A549 (cell line): Measurements from ENCODE around the gene HRH2. TPM values are rescaled to one million over a fixed set of nuclear protein-coding genes. Genes with fewer than 3 reads are reported as not detected.

Experiments used
- ATAC-seq, 2 experiments: fragments of 200-7000 bp in 1 of 2; fragments of >200 bp in 1 of 2; cut with Nextera tagmentation in 1 of 2; cut with Tn5 transposase in 1 of 2; 3 replicates each; pipeline versions ENCODE4 v1.8.0 to v1.9.1; 2018 to 2020; ENCODE audit warnings: mild to moderate bottlenecking in 1 of 2, moderate library complexity in 1 of 2
- CTCF ChIA-PET: fragments of 300-600 bp; sonication (Branson Sonifier 250); formaldehyde crosslinking; extraction: SDS; loops from one replicate; lab custom pipeline; 2021; ENCODE audit warnings: antibody characterized with exemption, inconsistent platforms; lab: Yijun Ruan, JAX
- POLR2A ChIA-PET: fragments of 350-600 bp; formaldehyde crosslinking; extraction: SDS; loops from one replicate; lab custom pipeline; 2021; ENCODE audit warnings: antibody characterized with exemption, inconsistent platforms; lab: Yijun Ruan, JAX
- DNase-seq, 2 experiments: peaks; one replicate each; pipeline versions ENCODE4 v3.0.0 to v3.0.0-alpha.2; 2011 to 2016; ENCODE audit warnings: low read depth in 1 of 2, low spot score in 1 of 2
- FAIRE-seq: peaks from 2 replicates; lab custom pipeline; 2011; peaks lifted over from hg19 to GRCh38; lab: Jason Lieb, UNC
- H3K27ac ChIP-seq, 2 experiments: fragments of >200 bp; sonication (Bioruptor Twin); formaldehyde crosslinking; 3 replicates each; pipeline ENCODE4 v1.5.1; 2016 to 2017
- H3K4me1 ChIP-seq: fragments of >200 bp; sonication (Bioruptor Twin); formaldehyde crosslinking; 3 replicates; pipeline ENCODE4 v1.6.1; 2016
- H3K4me2 ChIP-seq: fragments of >200 bp; sonication (Bioruptor Twin); formaldehyde crosslinking; 3 replicates; pipeline ENCODE4 v1.6.1; 2016
- H3K4me3 ChIP-seq: fragments of >200 bp; sonication (Bioruptor Twin); formaldehyde crosslinking; 3 replicates; pipeline ENCODE4 v1.5.1; 2016
- H3K9me3 ChIP-seq: fragments of >200 bp; sonication (Bioruptor Twin); formaldehyde crosslinking; 3 replicates; pipeline ENCODE4 v1.6.1; 2016
- BHLHE40 ChIP-seq: IDR thresholded peaks from 2 replicates; pipeline ENCODE4 v1.6.1; 2012; ENCODE audit warnings: low read depth, low read length, inconsistent platforms
- CBX8 ChIP-seq: fragments of 200-600 bp; sonication (generic); IDR thresholded peaks from 2 replicates; pipeline ENCODE4 v1.6.1; 2016
- CHD4 ChIP-seq: fragments of 200-600 bp; sonication (generic); IDR thresholded peaks from 2 replicates; pipeline ENCODE4 v1.6.1; 2016; ENCODE audit warnings: antibody characterized with exemption, mild to moderate bottlenecking, borderline replicate concordance
- EHF ChIP-seq: fragments of 250-450 bp; sonication (Bioruptor Pico); IDR thresholded peaks from 2 replicates; pipeline ENCODE4 v1.5.0; 2020; ENCODE audit warnings: mild to moderate bottlenecking
- EHMT2 ChIP-seq: fragments of 200-600 bp; sonication (generic); IDR thresholded peaks from 2 replicates; pipeline ENCODE4 v1.6.1; 2016; ENCODE audit warnings: antibody characterized with exemption, low read depth, mild to moderate bottlenecking, moderate library complexity
- FOXS1 ChIP-seq: fragments of 250-450 bp; sonication (Bioruptor Pico); IDR thresholded peaks from 2 replicates; pipeline ENCODE4 v1.5.0; 2020; ENCODE audit warnings: mild to moderate bottlenecking, moderate library complexity
- HDAC2 ChIP-seq: fragments of 200-600 bp; sonication (generic); IDR thresholded peaks from 2 replicates; pipeline ENCODE4 v1.6.1; 2016
- HOXA7 ChIP-seq: fragments of 250-450 bp; sonication (Bioruptor Pico); IDR thresholded peaks from 2 replicates; pipeline ENCODE4 v1.5.0; 2020; ENCODE audit warnings: mild to moderate bottlenecking, moderate library complexity
- JUN ChIP-seq, 2 experiments: fragments of >200 bp; sonication (Bioruptor Twin); formaldehyde crosslinking; IDR thresholded peaks; 2 replicates in 1 of 2; 3 replicates in 1 of 2; pipeline ENCODE4 v1.6.1; 2016 to 2017
- JUNB ChIP-seq: fragments of >200 bp; sonication (Bioruptor Twin); formaldehyde crosslinking; IDR thresholded peaks from 2 replicates; pipeline ENCODE4 v1.6.1; 2016
- KDM1A ChIP-seq: fragments of 200-600 bp; sonication (generic); IDR thresholded peaks from 2 replicates; pipeline ENCODE4 v1.6.1; 2016; ENCODE audit warnings: low read depth, mild to moderate bottlenecking
- NR3C1 ChIP-seq: fragments of >200 bp; sonication (Bioruptor Twin); formaldehyde crosslinking; IDR thresholded peaks from 3 replicates; pipeline ENCODE4 v1.6.1; 2017
- POLR2AphosphoS2 ChIP-seq: conservative IDR thresholded peaks from 2 replicates; pipeline ENCODE4 v1.6.1; 2012; ENCODE audit warnings: low read length, improper control_type of control experiment, inconsistent platforms
- RCOR1 ChIP-seq: fragments of 150-350 bp; IDR thresholded peaks from 2 replicates; pipeline ENCODE4 v1.6.1; 2014; ENCODE audit warnings: antibody characterized with exemption, low read length, low read depth
- TFCP2L1 ChIP-seq: fragments of 250-450 bp; sonication (Bioruptor Pico); IDR thresholded peaks from 2 replicates; pipeline ENCODE4 v1.5.0; 2021; ENCODE audit warnings: mild to moderate bottlenecking
- WGBS: methylation state at CpG from one replicate; pipeline ENCODE4 v1.1.6; 2017; ENCODE audit errors: missing lambda C conversion rate; 5-methylcytosine and 5-hydroxymethylcytosine counted together
- polyA plus RNA-seq, 4 experiments: library from polyadenylated mRNA; depleted of rRNA in 3 of 4; stranded (reverse); fragments of >200 nt; fragmentation: RNase III in 1 of 4; extraction: RNeasy Plus Mini Kit Qiagen cat#74134 plus additional on column Dnase treatment in 1 of 4; gene quantifications; 2 replicates in 3 of 4; 3 replicates in 1 of 4; pipeline ENCODE4 v1.2.3, GENCODE V29; 2011 to 2017
- TF ChIP-seq, protein P1 (sequence below): fragments of 450-650 bp; IDR thresholded peaks from 2 replicates; pipeline ENCODE4 v1.6.1; 2014; ENCODE audit warnings: antibody characterized with exemption
- TF ChIP-seq, protein P2 (sequence below): fragments of >200 bp; sonication (Bioruptor Twin); formaldehyde crosslinking; IDR thresholded peaks from 2 replicates; pipeline ENCODE4 v1.6.1; 2016
- TF ChIP-seq, protein P3 (sequence below): IDR thresholded peaks from 2 replicates; pipeline ENCODE4 v1.6.1; 2012; ENCODE audit warnings: low read depth, borderline replicate concordance
- TF ChIP-seq, protein P4 (sequence below): fragments of 250-450 bp; sonication (Bioruptor Pico); IDR thresholded peaks from 2 replicates; pipeline ENCODE4 v1.5.0; 2021; ENCODE audit warnings: mild to moderate bottlenecking, moderate library complexity, borderline replicate concordance

Gene HRH2
- polyA plus RNA-seq, 2 of the 4 experiments (the other 2 are of a cell fraction), result 0.58 to 0.62 TPM

DNA sequence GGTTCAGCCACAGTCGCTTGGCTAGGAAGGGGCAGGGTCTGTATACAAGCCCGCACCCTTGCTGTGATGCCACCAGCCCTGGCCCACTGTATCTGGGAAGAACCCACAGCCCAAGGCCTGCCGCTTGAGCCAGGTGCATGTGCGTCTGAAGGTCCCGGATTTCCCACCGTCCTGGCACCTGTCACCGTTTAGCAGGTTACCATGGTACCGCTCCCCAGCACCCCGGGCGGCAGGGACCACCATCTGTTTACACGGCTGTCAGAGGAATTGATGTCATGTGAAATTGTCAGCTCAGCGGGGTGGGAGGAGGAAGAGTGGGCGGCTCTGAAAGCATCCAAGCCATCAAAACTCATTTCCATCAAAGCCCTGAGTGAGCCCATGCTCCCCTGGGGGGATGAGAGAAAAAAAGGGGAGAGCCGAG is 92.7 kb downstream of the HRH2 start:
- CTCF ChIA-PET, result interaction anchor here (1.0 to 4.2 kb wide), 2 partner anchors 20 to 37 kb away, joined by 3 to 34 read pairs; no protein-coding TSS in a partner anchor

DNA sequence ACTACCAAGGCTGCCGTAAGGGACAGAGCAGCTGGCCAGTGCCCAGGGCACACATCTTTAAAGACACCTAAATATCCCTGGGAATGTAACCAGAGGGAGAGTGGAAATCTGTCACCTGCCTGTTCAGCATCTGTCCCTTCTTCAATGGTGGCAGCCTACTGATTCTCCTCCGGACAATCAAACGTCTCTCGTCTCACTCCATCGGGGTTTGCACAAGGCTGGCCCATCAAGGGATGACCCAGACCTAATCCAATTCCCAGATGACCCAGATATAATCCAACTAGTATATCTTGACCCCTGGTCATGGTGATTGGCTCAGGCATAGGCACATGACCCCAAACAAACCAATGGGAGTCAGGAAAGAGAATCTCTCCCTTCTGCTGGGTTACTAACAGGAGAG is 93.5 kb downstream of the HRH2 start:
- no peak for ATAC-seq
- H3K4me3 ChIP-seq, result no peak overlapping the region
- DNase-seq, result no peak
- H3K27ac ChIP-seq, result no peak overlapping the region
- CTCF ChIA-PET, result interaction anchor here (0.9 to 4.2 kb wide), 3 partner anchors 17 to 22 kb away, joined by 3 to 34 read pairs (median 4); no protein-coding TSS in a partner anchor
- H3K9me3 ChIP-seq, result no peaks in the 10 kb centered on the region
- no peak for TF ChIP-seq JUNB
- TF ChIP-seq, protein P1, sequence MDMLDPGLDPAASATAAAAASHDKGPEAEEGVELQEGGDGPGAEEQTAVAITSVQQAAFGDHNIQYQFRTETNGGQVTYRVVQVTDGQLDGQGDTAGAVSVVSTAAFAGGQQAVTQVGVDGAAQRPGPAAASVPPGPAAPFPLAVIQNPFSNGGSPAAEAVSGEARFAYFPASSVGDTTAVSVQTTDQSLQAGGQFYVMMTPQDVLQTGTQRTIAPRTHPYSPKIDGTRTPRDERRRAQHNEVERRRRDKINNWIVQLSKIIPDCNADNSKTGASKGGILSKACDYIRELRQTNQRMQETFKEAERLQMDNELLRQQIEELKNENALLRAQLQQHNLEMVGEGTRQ, result 0 out of 2 replicates have a peak, but pooled peaks have one; percentile 29
- H3K4me2 ChIP-seq, result no peak overlapping the region
- POLR2A ChIA-PET, result no interaction called here
- peaks cover 27% of the 10 kb centered on the region for H3K4me1 ChIP-seq
- 90% methylated on average over 5 of the region's 5 CpGs for WGBS
- FAIRE-seq, result no peak

More for the DNA sequence above, 92.7 kb downstream of the HRH2 start:
- 89% methylated on average over 12 of the region's 14 CpGs for WGBS
- POLR2A ChIA-PET, result no interaction called here
- ATAC-seq, result no peak
- no peak for DNase-seq
- peaks cover 34% of the 10 kb centered on the region for H3K4me1 ChIP-seq
- no peak overlapping the region; a peak in 1 of 6 replicates for H3K27ac ChIP-seq
- no peak for FAIRE-seq
- H3K9me3 ChIP-seq, result no peaks in the 10 kb centered on the region
- H3K4me3 ChIP-seq, result no peak overlapping the region
- TF ChIP-seq POLR2AphosphoS2, result no peak
- no peak for TF ChIP-seq RCOR1
- no peak for TF ChIP-seq HDAC2
- TF ChIP-seq, protein P1, result no peak
- no peak for TF ChIP-seq HOXA7 (CRISPR knock-in tag)
- no peak for TF ChIP-seq JUN (IDR thresholded peaks at IDR 0.05)
- TF ChIP-seq, protein P2, sequence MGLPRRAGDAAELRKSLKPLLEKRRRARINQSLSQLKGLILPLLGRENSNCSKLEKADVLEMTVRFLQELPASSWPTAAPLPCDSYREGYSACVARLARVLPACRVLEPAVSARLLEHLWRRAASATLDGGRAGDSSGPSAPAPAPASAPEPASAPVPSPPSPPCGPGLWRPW, result no peak
- TF ChIP-seq TFCP2L1 (CRISPR knock-in tag), result no peak
- TF ChIP-seq CBX8, result no peak
- no peak for TF ChIP-seq NR3C1
- TF ChIP-seq EHMT2, result no peak
- no peak for TF ChIP-seq EHF
- TF ChIP-seq, protein P3, sequence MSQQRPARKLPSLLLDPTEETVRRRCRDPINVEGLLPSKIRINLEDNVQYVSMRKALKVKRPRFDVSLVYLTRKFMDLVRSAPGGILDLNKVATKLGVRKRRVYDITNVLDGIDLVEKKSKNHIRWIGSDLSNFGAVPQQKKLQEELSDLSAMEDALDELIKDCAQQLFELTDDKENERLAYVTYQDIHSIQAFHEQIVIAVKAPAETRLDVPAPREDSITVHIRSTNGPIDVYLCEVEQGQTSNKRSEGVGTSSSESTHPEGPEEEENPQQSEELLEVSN, result no peak
- no peak for TF ChIP-seq BHLHE40
- TF ChIP-seq, protein P4, sequence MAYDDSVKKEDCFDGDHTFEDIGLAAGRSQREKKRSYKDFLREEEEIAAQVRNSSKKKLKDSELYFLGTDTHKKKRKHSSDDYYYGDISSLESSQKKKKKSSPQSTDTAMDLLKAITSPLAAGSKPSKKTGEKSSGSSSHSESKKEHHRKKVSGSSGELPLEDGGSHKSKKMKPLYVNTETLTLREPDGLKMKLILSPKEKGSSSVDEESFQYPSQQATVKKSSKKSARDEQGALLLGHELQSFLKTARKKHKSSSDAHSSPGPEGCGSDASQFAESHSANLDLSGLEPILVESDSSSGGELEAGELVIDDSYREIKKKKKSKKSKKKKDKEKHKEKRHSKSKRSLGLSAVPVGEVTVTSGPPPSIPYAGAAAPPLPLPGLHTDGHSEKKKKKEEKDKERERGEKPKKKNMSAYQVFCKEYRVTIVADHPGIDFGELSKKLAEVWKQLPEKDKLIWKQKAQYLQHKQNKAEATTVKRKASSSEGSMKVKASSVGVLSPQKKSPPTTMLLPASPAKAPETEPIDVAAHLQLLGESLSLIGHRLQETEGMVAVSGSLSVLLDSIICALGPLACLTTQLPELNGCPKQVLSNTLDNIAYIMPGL (CRISPR knock-in tag), result no peak
- no peak for TF ChIP-seq KDM1A
- TF ChIP-seq FOXS1 (CRISPR knock-in tag), result no peak
- TF ChIP-seq CHD4, result no peak
- H3K4me2 ChIP-seq, result no peak overlapping the region
